GM18868 (cell line): ENCODE measurements around the gene AGA.

ENCODE experiments used
- ATAC-seq: cut with Tn5 transposase; IDR thresholded peaks from one replicate; pipeline ENCODE4 v1.9.1; 2021; ENCODE audit warnings: mild to moderate bottlenecking, moderate library complexity; ENCODE audit not compliant: unreplicated experiment

Gene AGA

DNA sequence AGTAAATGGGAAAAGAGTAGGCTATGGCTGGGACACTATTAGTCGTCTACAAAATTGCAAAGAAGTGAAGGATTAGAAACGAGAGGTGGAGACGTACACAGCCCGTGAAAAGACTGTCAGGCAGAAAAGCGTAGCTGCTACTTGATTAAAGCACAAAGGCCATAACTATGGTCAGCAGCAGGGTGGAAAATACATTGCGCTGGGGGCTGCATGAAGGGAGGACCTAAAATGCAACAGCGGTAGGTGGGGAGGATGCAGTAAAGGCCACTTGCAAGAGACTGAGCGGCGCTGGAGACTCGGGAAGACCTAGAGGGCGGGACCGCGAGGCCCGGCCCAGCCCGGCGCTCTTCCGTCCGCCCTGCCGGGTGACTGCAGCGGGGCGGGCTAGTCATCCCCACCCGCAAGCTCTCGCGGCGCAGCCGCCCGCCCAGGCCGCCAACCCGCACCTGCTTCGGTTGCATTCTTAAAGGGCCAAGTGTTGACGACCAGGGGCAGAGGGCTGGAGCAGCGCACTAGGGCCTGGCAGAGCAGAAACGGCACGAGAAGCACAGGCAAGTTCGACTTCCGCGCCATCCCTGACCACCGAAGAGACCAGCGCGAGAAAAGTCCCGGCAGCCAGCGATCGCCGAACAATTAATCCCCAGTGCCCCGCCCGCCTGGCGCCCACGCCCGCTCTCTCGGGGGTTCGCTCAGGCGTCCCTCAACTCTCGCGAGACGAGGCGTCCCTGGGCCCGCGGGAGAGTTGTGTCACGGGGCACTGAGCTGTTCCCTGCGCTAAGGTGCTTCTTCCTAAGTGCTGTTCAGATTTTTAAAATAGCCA lies at the start of gene AGA:
Gene AGA, minus strand, starts transcription at position 635 of the 820 bp plus-strand sequence. Its CDS starts 62 bp downstream, at position 573.
- peak; percentile 87 for ATAC-seq

DNA sequence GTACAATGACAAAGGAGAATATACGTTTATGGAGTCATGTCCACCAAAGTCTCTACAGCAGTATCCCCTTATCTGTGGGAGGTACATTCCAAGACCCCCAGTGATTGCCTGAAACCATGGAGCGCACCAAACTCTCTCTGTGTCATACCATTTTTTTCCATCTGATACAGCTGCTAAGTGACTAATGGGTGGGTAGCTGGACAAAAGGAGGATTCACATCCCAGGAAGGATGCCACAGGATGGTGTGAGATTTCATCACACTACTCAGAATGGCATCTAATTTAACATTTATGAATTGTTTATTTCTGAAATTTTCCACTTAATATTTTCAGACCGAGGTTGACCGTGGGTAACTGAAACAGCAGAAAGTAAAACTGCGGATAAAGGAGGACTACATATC lies 49.8 kb upstream of the AGA start:
- ATAC-seq = no peak

DNA sequence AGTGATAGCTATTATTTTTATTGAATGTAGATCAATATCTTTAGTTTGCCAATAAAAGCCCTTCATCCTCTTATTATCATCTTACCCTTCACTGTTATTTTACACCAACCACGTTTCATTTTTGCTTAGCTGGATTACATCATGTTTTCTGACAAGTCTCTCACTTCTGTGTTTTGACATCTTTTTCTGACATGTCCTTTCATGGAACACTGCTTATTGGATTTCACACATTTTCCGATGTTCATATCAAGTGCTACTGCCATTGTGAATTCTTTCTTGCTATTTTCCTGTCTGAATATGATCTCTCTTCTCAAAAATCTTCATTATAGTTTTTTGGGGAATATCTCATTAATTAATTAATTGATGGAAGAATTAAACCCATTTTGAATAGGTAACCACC lies 48.5 kb upstream of the AGA start:
- no peak for ATAC-seq

DNA sequence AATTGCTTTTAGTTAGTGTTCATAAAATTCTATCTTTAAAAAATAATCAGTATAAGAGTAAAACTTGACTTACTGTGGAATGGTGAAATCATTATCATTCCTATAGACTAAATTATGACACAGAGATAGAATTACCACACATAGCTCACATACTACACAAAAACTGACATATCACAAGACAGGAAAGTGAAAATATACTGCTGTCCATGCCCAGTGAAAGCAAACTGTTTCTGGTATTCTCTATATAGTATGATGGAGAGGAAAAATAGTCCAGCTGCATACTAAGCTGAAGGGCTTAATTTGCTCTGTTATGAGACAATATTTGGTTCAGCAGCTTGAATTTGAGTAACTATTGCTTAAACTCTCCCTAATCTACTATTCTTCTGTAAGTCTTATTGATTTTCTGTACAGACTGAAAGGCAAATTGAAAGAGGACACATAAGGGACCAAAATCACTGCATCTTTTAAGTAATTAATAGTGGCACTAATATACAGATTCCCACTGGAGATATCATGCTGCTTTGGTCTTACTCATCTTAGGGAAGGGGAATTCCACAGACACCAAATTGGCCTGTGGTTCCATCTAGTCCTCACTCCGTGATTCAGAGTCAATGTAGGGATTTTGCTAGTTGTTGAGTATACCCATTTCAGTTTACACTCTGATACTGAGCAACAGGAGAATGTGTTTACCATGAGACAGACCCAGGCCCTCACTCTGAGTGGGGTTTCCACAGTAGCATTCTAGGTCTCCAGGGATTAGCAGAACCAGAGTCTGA lies 47.4 kb upstream of the AGA start:
- ATAC-seq = peak; percentile 44

DNA sequence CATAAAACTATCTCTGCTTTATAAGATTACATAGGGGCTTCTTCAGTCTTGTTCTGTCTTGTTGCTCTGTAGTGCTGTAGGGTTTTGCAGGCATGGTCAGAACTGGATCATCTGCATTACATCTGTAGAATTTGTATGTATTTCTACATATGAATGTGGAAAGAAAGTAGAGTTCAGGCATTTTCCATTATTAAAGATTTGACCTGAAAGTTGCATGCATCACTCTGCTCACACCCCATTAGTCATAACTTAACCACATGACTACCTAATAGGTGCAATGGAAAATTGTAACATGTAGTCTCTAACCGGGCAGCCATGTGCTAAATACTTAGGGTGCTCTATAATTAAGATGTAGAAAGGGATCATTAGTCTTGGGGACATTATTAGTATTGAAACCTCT lies 45.7 kb upstream of the AGA start:
- no peak for ATAC-seq

DNA sequence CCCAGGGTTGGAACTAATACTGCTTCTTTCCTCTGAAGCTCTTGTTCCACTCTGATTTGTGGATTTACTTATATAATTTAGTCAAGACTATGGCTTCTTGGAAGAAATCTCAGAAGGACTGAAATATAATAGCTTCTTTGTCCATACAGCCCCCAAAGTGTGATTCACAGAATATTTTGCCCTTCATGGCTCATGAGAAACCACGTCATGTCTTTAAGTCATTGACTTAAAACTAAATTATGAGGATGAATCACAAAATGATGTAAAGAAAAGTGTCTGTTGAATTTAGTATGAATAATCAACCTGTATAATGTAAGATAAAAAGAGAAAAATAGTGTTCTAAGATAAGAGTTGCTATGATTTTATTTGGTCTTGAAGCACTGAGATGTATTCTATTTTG lies 43.3 kb upstream of the AGA start:
- ATAC-seq = no peak

DNA sequence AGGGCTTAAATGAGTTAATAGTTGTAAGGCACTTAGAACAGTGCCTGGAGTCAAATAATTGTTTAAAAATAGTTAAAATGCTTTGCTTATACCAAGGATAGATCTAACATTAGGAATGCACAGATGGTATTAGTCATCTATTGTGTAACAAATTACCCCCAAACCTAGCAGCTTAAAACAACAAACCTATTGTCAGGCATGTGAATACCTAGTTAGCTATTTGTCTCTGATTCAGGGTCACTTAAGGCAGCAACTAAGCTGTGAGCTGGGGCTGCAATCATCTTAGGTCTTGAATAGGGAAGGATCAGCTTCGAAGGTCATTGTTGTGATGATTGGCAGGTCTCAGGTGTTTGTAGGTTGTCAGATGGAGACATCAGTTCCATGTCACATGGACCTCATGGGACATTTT lies 42.4 kb upstream of the AGA start:
- no peak for ATAC-seq

DNA sequence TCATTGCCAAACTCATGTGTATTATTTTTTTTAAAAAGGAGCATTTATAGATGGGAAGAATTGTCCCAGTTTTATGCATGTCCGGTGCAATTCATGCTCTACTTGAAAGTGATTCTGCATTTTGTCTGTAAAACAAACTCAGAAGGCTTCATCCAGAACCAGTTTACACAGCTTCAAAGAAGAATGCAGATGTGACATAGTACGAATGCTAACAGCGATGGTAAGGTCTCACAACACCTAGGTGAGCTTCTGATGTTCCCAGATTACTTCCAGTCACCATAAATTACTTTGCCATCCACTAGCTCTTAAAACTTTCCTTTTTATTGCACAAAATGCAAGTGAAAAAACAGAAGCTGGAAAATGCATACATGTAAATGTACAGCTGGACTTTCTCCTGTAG lies 41.5 kb upstream of the AGA start:
- ATAC-seq = no peak

DNA sequence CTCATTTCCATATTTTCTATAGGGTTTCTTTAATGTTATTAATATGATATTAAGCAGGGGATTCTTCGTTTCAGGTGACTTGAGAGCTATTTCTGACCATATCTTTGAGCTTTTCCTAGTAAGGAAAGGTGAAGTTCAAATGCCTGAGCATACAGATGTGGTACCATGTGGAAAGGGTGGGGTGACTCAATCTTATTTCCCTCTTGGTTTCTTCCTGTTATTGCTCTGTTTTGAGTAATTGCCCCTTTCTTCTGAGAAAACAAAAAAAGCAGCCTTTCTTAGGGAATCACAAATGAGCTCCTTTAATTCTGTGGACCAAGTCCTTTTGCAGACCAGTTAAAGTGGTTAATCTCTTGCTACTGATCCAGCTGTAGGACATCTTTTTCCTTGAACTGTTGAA lies 41.0 kb upstream of the AGA start:
- no peak for ATAC-seq

DNA sequence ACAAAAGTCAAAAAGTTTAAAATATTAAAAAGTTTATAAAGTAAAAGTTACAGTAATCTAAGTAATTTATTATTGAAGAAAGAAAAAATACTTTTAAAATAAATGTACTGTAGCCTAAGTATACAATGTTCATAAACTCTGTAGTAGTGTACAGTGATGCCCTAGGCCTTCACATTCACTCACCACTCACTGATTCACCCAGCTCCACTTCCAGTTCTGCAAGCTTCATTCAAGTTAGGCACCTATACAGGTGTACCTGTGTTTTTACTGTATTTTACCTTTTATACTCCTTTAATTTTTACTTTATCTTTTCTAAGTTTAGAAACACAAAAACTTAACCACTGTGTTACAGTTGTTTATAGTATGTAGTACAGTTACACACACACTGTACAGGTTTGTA lies 40.1 kb upstream of the AGA start:
- no peak for ATAC-seq

DNA sequence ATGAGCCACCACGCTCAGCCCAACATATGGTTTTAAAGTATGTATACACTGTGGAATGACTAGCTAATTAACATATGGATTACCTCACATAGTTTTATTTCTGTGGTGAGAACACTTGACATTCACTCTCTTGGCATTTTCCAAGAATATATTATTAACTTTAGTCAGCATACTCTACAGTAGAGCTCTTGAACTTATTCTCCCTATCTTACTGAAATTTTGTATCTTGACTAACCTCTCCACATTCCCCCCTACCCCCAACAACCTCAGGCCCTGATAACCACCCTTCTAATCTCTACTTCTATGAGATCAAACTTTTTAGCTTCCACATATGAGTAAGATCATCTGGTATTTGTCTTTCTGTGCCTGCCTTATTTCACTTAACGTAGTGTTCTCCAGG lies 38.6 kb upstream of the AGA start:
- no peak for ATAC-seq

DNA sequence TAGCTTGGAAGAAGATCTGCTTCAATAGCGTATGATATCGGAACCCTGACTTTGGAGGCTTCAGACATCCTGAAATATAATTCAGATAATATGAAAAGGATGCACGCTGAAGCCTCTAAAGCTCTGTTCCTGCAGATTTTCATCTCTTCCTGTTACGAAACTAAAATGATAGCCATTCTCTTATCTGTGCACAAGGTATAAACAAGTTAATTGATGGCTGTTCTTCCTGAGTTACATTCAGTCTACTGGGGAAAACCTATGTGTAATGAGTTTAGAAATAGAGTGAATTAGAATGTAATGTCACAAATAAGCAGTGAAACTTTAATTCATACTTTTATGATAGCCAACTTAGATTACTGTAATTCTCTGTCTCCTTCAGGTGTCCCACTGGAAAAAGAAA lies 36.8 kb upstream of the AGA start:
- no peak for ATAC-seq

DNA sequence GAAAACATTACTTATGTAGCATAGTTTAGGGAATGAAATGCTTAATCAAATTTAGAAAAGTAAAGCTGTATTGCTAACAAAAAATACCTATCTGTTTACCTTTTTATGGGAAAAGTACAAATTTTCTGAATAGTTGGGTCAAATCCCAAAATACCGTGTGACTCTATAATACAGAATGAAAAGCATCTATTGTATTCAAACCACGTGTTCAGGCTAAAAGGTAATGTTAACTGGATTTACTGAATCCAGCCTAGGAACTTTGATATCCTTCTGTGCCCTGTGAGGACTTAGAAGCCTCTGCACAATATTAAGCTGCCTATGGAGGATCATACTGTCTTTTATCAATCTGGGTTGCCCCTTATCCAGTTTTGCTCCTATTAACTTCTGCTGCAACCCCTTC lies 36.3 kb upstream of the AGA start:
- no peak for ATAC-seq

DNA sequence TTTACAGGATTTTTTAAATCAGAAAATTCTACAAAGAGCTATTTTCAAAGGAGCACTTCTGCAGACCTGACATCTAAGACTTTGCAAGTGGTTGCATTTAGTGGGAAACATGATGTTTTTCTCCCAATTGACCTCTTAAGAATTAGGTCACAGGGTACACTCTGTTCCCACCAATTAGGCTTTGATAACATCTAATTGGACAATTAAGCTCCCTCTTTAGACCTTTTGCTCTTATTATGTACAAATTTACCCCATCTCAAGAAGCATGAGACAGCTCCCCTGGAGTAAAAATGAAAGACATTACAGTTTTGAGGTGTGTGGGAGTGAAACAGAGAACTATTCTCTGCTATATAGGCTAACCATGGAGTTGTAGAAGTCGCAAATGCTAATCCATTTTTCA lies 31.8 kb upstream of the AGA start:
- ATAC-seq = no peak

DNA sequence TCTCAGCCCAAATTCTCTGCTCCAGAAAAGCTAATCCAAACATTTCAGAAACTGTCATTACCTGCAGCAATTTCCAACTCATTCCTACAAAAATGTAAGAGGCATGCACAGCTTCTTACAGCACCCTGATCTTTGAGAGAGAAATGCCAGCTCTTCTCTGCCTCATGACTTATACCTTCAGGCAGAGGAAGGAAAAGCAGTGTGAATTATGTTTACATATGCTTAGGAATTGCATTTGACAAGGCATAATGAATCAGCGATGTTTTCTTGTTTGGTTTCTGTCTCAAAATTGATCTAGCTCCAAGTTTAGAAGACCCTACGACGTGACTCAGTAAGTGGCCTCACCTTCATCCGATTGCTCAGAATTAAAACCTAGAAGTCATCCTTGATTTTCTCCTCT lies 21.8 kb upstream of the AGA start:
- no peak for ATAC-seq

DNA sequence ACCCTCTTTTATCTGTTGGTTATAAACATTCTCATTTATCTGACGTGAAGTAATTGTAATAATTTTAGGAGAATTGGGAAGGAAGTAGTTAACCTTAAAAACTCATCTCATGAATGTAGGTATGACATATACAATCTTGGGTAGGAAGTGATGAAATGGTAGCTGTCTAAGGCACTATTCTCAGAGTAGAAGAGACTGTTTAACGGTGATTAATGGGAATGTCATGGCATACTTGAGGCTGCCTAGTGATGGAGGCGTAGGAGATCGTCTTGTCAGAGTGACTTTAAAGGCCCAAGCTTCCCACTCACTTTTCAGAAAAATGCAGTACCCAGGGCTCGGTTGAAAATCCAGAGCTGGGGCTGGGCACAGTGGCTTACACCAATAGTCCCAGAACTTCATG lies 19.4 kb upstream of the AGA start:
- ATAC-seq = no peak

DNA sequence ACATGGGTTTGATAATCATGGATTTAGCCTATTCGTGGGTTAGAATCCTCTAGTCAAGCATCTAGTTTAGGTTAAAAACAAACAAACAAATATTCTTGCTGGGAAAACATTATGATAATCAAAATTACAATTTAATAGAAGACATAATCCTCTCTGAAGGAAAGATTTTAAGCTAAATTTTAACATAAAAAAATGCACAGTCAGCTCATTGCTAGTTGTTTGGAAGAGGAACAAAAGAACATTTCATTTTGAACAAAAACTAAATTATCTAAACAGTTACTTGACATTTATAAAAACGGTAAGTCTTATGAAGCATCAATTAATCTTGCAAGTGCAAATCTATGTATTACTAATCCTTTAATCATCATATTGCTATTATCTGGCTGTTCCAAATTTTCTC lies 18.2 kb upstream of the AGA start:
- ATAC-seq = no peak

DNA sequence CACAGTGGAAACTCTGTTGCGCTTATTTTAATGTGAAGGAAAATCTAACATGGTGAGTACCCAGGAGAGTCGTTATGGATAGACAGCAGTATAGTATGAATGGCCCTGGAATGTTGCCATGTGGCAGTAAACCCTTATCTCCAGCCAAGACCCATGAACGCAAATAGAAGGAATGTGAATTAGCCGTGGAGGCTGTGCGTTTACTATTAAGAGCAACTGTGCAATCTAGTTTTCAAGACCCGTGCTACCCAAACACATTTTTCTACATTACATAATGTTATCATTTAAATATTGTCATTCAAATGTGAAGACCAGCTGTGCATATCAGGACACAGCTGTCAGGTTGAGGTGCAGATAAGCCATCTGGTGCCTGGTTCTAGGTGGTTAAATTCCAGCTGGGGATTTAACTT lies 13.3 kb upstream of the AGA start:
- no peak for ATAC-seq

DNA sequence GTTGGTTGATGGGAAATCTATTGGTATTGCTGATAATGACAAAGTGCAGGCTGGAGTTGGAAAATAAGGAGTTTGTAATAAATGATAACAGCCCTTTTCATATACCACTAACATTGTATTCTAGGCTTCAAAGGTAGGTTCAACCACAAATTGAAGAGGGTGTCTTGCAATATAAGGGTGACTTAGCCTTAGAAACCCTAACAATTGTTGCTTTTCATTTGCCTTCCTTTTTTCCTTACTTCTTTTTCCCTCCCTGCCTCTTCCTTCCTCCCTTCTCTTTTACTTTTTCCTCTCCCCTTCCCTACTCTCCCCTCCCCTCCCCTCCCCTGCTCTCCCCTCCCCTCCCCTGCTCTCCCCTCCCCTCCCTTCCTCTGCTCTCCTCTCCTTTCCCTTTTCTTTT lies 10.9 kb upstream of the AGA start:
- no peak for ATAC-seq

DNA sequence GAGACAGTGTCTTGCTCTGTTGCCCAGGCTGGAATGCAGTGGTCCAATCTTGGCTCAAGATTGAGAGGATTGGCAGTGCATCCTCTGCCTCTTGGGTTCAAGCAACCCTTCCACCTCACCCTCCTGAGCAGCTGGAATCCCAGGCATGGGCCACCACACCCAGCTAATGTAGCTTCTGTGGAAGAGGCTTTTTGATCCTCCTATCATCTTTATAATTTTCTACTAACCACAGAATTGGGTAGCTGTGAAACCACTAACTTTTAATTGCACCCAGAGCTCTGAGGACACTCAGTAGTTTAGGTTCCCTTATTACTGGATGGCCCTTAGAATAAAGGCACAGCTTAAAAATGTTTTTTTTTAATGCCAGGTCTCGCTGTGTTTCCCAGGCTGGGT lies 8.9 kb upstream of the AGA start:
- ATAC-seq = no peak

DNA sequence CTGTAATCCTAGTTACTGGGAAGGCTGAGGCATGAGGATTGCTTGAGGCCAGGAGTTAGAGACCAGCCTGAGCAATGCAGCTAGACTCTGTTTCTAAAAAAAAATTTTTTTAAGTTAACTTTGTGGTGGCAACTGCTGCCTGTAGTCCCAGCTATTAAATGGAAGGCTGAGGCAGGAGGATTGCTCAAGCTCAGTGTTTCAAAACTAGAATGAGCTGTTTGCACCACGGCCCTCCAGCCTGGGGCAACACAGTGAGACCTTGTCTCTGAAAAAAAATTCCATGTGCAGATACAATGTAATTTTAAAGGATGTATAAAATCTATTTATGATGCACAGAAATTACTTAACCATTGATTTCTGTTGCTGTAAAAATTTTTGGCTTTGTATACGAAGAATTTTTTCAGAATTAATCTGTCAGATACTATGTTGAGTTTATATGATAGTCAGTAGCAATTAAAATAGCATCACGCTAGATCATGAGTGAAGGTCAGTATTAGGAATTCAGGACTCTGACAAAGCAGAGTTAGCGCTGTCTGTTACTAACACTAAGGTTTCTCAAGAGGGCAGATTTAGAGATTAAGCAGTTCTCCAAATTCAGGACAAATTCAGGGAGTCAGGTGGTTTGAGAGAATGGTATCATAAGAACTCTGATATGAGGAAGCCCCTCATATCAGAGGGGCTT lies 8.3 kb upstream of the AGA start:
- ATAC-seq = no peak

DNA sequence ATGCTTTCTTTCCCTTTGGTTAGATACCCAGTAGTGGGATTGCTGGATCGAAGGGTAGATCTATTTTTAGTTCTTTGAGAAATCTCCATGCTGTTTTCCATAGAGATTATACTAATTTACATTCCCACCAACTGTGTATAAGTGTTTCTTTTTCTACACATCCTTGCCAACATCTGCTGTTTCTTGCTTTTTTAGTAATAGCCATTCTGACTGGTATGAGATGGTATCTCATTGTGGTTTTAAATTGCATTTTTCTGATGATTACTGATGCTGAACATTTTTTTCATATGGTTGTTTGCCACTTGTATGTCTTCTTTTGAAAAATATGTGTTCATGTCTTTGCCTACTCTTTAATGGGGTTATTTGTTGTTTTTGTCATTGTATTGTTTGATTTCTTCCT lies 6.6 kb upstream of the AGA start:
- no peak for ATAC-seq
